Stimulated activated CD4-positive, alpha-beta T cell treated with anti-CD3 and anti-CD28 coated beads, Interleukin-4, amount 100 ng/mL, for 4 hours (primary cell): ENCODE measurements around the gene TPRN.

Experiments used
- DNase-seq, 2 experiments: peaks; one replicate each; pipeline ENCODE4 v3.0.0-alpha.2; 2020

The TPRN gene

GRCh38 chr9:137171149-137171900 lies 29.2 kb downstream of the TPRN start:
- no peak for DNase-seq

- DNase-seq, result no peak
Measured at GRCh38 chr9:137170486-137171148, 29.9 kb downstream of the TPRN start.

- DNase-seq, result no peak
Measured at GRCh38 chr9:137169896-137170358, 30.6 kb downstream of the TPRN start, which contains the start of gene LRRC26. Gene LRRC26, minus strand, starts transcription at chr9:137170051. Its CDS starts 108 bp downstream, at chr9:137169943.

GRCh38 chr9:137168904-137169856 lies 31.4 kb downstream of the TPRN start:
- no peak for DNase-seq

- no peak for DNase-seq
Measured at GRCh38 chr9:137168573-137168903, 32.0 kb downstream of the TPRN start.

GRCh38 chr9:137167747-137168572 lies 32.6 kb downstream of the TPRN start:
- no peak for DNase-seq

GRCh38 chr9:137167277-137167746 lies 33.2 kb downstream of the TPRN start:
- no peak for DNase-seq

GRCh38 chr9:137166380-137167229 lies 33.9 kb downstream of the TPRN start:
- no peak for DNase-seq

- DNase-seq, result no peak
Measured at GRCh38 chr9:137165250-137165836, 35.2 kb downstream of the TPRN start.

- no peak for DNase-seq
Measured at GRCh38 chr9:137164370-137165249, 35.9 kb downstream of the TPRN start.

- DNase-seq, result no peak
Measured at GRCh38 chr9:137163805-137164204, 36.7 kb downstream of the TPRN start.

- no peak for DNase-seq
Measured at GRCh38 chr9:137163365-137163715, 37.2 kb downstream of the TPRN start.

GRCh38 chr9:137162505-137163364 lies 37.8 kb downstream of the TPRN start:
- no peak for DNase-seq

- no peak for DNase-seq
Measured at GRCh38 chr9:137161558-137162486, 38.7 kb downstream of the TPRN start.

- no peak for DNase-seq
Measured at GRCh38 chr9:137160716-137161557, 39.6 kb downstream of the TPRN start.

GRCh38 chr9:137160054-137160425 lies 40.5 kb downstream of the TPRN start:
- no peak for DNase-seq
